HG02981 (cell line): ENCODE measurements around the gene PDE4DIP.
"Not testable (repeated sequence)": the region's sequence is repeated elsewhere in the genome, so short reads cannot be mapped to it uniquely, and the experiment has no call there.

ENCODE experiments used
- ATAC-seq: cut with Tn5 transposase; IDR thresholded peaks from one replicate; pipeline ENCODE4 v1.9.1; 2021; ENCODE audit warnings: mild to moderate bottlenecking, moderate library complexity; ENCODE audit not compliant: unreplicated experiment

PDE4DIP gene

GRCh38 chr1:149024327-149024726 is 180.1 kb downstream of the PDE4DIP start:
- ATAC-seq: not testable (repeated sequence)

- not testable (repeated sequence) for ATAC-seq
Observed at GRCh38 chr1:149033916-149034315, 189.7 kb downstream of the PDE4DIP start.

- not testable (repeated sequence) for ATAC-seq
Observed at GRCh38 chr1:149043056-149043455, 198.8 kb downstream of the PDE4DIP start.

- ATAC-seq: not testable (repeated sequence)
Observed at GRCh38 chr1:149064611-149065010, 220.4 kb downstream of the PDE4DIP start.

- not testable (repeated sequence) for ATAC-seq
Observed at GRCh38 chr1:149075505-149076127, 231.4 kb downstream of the PDE4DIP start.
